HG03280 (cell line): Measurements from ENCODE around the gene THOC5.
"Not testable (repeated sequence)": the region's sequence is repeated elsewhere in the genome, so short reads cannot be mapped to it uniquely, and the experiment has no call there.

ENCODE experiments used
- ATAC-seq: cut with Tn5 transposase; IDR thresholded peaks from one replicate; pipeline ENCODE4 v1.9.1; 2021; ENCODE audit warnings: mild to moderate bottlenecking, moderate library complexity; ENCODE audit not compliant: unreplicated experiment

The THOC5 gene

GRCh38 chr22:29563652-29564460 lies 10.3 kb upstream of the THOC5 start:
- ATAC-seq, result no peak

- no peak for ATAC-seq
Measured at GRCh38 chr22:29559853-29560252, 6.3 kb upstream of the THOC5 start.

- ATAC-seq, result no peak
Measured at GRCh38 chr22:29559030-29559429, 5.5 kb upstream of the THOC5 start.

GRCh38 chr22:29555065-29555644 lies 1.6 kb upstream of the THOC5 start:
- ATAC-seq, result no peak

GRCh38 chr22:29552357-29552756 lies 1.2 kb downstream of the THOC5 start:
- not testable (repeated sequence) for ATAC-seq

- no peak for ATAC-seq
Measured at GRCh38 chr22:29550005-29550404, 3.6 kb downstream of the THOC5 start.

GRCh38 chr22:29545045-29545444 lies 8.5 kb downstream of the THOC5 start:
- ATAC-seq, result not testable (repeated sequence)

GRCh38 chr22:29541845-29542244 lies 11.7 kb downstream of the THOC5 start:
- ATAC-seq, result no peak

- no peak for ATAC-seq
Measured at GRCh38 chr22:29539105-29539504, 14.5 kb downstream of the THOC5 start.

GRCh38 chr22:29536411-29536810 lies 17.1 kb downstream of the THOC5 start:
- no peak for ATAC-seq

GRCh38 chr22:29531419-29531818 lies 22.1 kb downstream of the THOC5 start:
- no peak for ATAC-seq

GRCh38 chr22:29530716-29531115 lies 22.8 kb downstream of the THOC5 start:
- no peak for ATAC-seq

- no peak for ATAC-seq
Measured at GRCh38 chr22:29528144-29528543, 25.4 kb downstream of the THOC5 start.

- no peak for ATAC-seq
Measured at GRCh38 chr22:29524442-29525191, 28.9 kb downstream of the THOC5 start.

GRCh38 chr22:29523761-29524160 lies 29.8 kb downstream of the THOC5 start:
- no peak for ATAC-seq

GRCh38 chr22:29521526-29521925 lies 32.0 kb downstream of the THOC5 start:
- no peak for ATAC-seq

GRCh38 chr22:29520851-29521250 lies 32.7 kb downstream of the THOC5 start:
- no peak for ATAC-seq

GRCh38 chr22:29519996-29520395 lies 33.6 kb downstream of the THOC5 start:
- ATAC-seq, result no peak

- ATAC-seq, result no peak
Measured at GRCh38 chr22:29518427-29518826, 35.1 kb downstream of the THOC5 start.

GRCh38 chr22:29517215-29517908 lies 36.2 kb downstream of the THOC5 start:
- no peak for ATAC-seq

- no peak for ATAC-seq
Measured at GRCh38 chr22:29512031-29512430, 41.5 kb downstream of the THOC5 start.
